Measurements from ENCODE around the gene NAT8L.

NAT8L gene

GRCh38 chr4:2045518-2045951, 13.6 kb upstream of the NAT8L start:
- DNase-seq (ENCODE audit: low read depth, low spot score): no peak

GRCh38 chr4:2046031-2046961, 12.8 kb upstream of the NAT8L start:
- DNase-seq (ENCODE audit: low read depth, low spot score): no peak

- no peak for DNase-seq (ENCODE audit: low read depth, low spot score)
These were observed 12.0 kb upstream of the NAT8L start for GRCh38 chr4:2047031-2047660.

GRCh38 chr4:2047781-2048581, 11.1 kb upstream of the NAT8L start:
- no peak for DNase-seq (ENCODE audit: low read depth, low spot score)

- DNase-seq (ENCODE audit: low read depth, low spot score): no peak
These were observed 10.3 kb upstream of the NAT8L start for GRCh38 chr4:2048831-2049230.

GRCh38 chr4:2049381-2049780, 9.7 kb upstream of the NAT8L start:
- DNase-seq (ENCODE audit: low read depth, low spot score): no peak

- DNase-seq (ENCODE audit: low read depth, low spot score): no peak
These were observed 9.3 kb upstream of the NAT8L start for GRCh38 chr4:2049811-2050210.

GRCh38 chr4:2051086-2051485, 8.0 kb upstream of the NAT8L start:
- no peak for DNase-seq (ENCODE audit: low read depth, low spot score)

- no peak for DNase-seq (ENCODE audit: low read depth, low spot score)
These were observed 4.9 kb upstream of the NAT8L start for GRCh38 chr4:2054217-2054616.

GRCh38 chr4:2057382-2058065, 1.6 kb upstream of the NAT8L start:
- DNase-seq (ENCODE audit: low read depth, low spot score): no peak

GRCh38 chr4:2058264-2059045, 672 bp upstream of the NAT8L start:
- no peak for DNase-seq (ENCODE audit: low read depth, low spot score)

GRCh38 chr4:2059726-2060602, 837 bp downstream of the NAT8L start:
- no peak for DNase-seq (ENCODE audit: low read depth, low spot score)

GRCh38 chr4:2060611-2061185, 1.6 kb downstream of the NAT8L start:
- peak; percentile 71 for DNase-seq (ENCODE audit: low read depth, low spot score)

- no peak for DNase-seq (ENCODE audit: low read depth, low spot score)
These were observed 2.3 kb downstream of the NAT8L start for GRCh38 chr4:2061186-2062131.

GRCh38 chr4:2062168-2062807, 3.2 kb downstream of the NAT8L start:
- DNase-seq (ENCODE audit: low read depth, low spot score): no peak

GRCh38 chr4:2062808-2063524, 3.8 kb downstream of the NAT8L start:
- no peak for DNase-seq (ENCODE audit: low read depth, low spot score)

Measured in ELF-1 (cell line).